CD14-positive monocyte (primary cell): Measurements from ENCODE around the gene TGFB2. TPM values are rescaled to one million over a fixed set of nuclear protein-coding genes. Genes with fewer than 3 reads are reported as not detected.

ENCODE experiments used
- DNase-seq, 3 donors: peaks; one replicate each; pipeline ENCODE4 v3.0.0-alpha.2; 2011 to 2022
- H2AFZ ChIP-seq: 2 replicates; pipeline ENCODE4 v1.6.0; 2012; ENCODE audit warnings: mild to moderate bottlenecking, low read depth, low read length, inconsistent platforms; ENCODE audit not compliant: insufficient read depth, poor library complexity, severe bottlenecking
- H3K27ac ChIP-seq, 2 donors: 1 replicate in 1 of 2; 2 replicates in 1 of 2; pipeline ENCODE4 v1.5.1; 2012 to 2013; ENCODE audit warnings: low read length in 2 of 2, control low read depth in 1 of 2, inconsistent platforms in 1 of 2, low read depth in 1 of 2, mild to moderate bottlenecking in 1 of 2
- H3K27me3 ChIP-seq, 2 donors: one replicate each; pipeline versions ENCODE4 v1.6.0 to v1.6.1; 2011 to 2013; ENCODE audit warnings: low read length in 2 of 2; ENCODE audit not compliant: control insufficient read depth in 2 of 2, insufficient read depth in 2 of 2
- H3K36me3 ChIP-seq, 2 donors: replicated peaks in 1 of 2; 1 replicate in 1 of 2; 2 replicates in 1 of 2; pipeline versions ENCODE4 v1.5.1 to v1.6.1; 2012 to 2013; ENCODE audit warnings: low read length in 2 of 2, control low read depth in 1 of 2, inconsistent platforms in 1 of 2, mild to moderate bottlenecking in 1 of 2; ENCODE audit not compliant: insufficient read depth in 2 of 2, control insufficient read depth in 1 of 2
- H3K4me1 ChIP-seq, 2 donors: 1 replicate in 1 of 2; 2 replicates in 1 of 2; pipeline versions ENCODE4 v1.5.1 to v1.6.1; 2012 to 2013; ENCODE audit warnings: low read length in 2 of 2, control low read depth in 1 of 2, inconsistent platforms in 1 of 2, mild to moderate bottlenecking in 1 of 2, moderate library complexity in 1 of 2; ENCODE audit not compliant: insufficient read depth in 2 of 2, control insufficient read depth in 1 of 2
- H3K4me2 ChIP-seq: replicated peaks from 2 replicates; pipeline ENCODE3; 2012; ENCODE audit warnings: low read length, moderate library complexity, mild to moderate bottlenecking; ENCODE audit not compliant: poor library complexity, severe bottlenecking; ENCODE audit errors: extremely low read depth
- H3K4me3 ChIP-seq, 3 experiments: fragments of 200-600 bp in 1 of 3; sonication (generic) in 1 of 3; replicated peaks in 1 of 3; 1 replicate in 2 of 3; 2 replicates in 1 of 3; pipeline ENCODE4 v1.5.1; 2011 to 2013; ENCODE audit warnings: low read length in 3 of 3, mild to moderate bottlenecking in 3 of 3, control low read depth in 2 of 3, low read depth in 2 of 3, inconsistent platforms in 1 of 3, moderate library complexity in 1 of 3
- H3K79me2 ChIP-seq: 2 replicates; pipeline ENCODE4 v1.6.0; 2012; ENCODE audit warnings: mild to moderate bottlenecking, control low read depth, inconsistent platforms, low read length, moderate library complexity; ENCODE audit not compliant: insufficient read depth
- H3K9ac ChIP-seq: 2 replicates; pipeline ENCODE4 v1.6.0; 2017; ENCODE audit warnings: low read length, mild to moderate bottlenecking; ENCODE audit not compliant: insufficient read depth, poor library complexity, severe bottlenecking
- H3K9me3 ChIP-seq, 2 donors: replicated peaks in 1 of 2; 1 replicate in 1 of 2; 2 replicates in 1 of 2; pipeline versions ENCODE4 v1.5.1 to v1.6.1; 2012 to 2013; ENCODE audit warnings: low read length in 2 of 2, control low read depth in 1 of 2; ENCODE audit not compliant: control insufficient read depth in 1 of 2, insufficient read depth in 1 of 2
- H4K20me1 ChIP-seq: 2 replicates; pipeline ENCODE4 v1.6.0; 2012; ENCODE audit warnings: mild to moderate bottlenecking, low read length, control low read depth, moderate library complexity; ENCODE audit not compliant: insufficient read depth
- H3K27ac Mint-ChIP-seq, 7 donors: one replicate each; pipeline ENCODE4 v1.8.0; 2020; ENCODE audit warnings: mild to moderate bottlenecking in 7 of 7, mixed read lengths in 7 of 7, moderate library complexity in 6 of 7, inconsistent platforms in 2 of 7
- H3K27me3 Mint-ChIP-seq, 3 donors: one replicate each; pipeline ENCODE4 v1.8.0; 2021 to 2022; ENCODE audit warnings: low read depth in 3 of 3, mild to moderate bottlenecking in 3 of 3, mixed read lengths in 3 of 3, moderate library complexity in 3 of 3, inconsistent platforms in 1 of 3
- H3K36me3 Mint-ChIP-seq, 2 donors: one replicate each; pipeline ENCODE4 v1.8.0; 2020; ENCODE audit warnings: mixed read lengths in 2 of 2, inconsistent platforms in 1 of 2, mild to moderate bottlenecking in 1 of 2
- H3K4me1 Mint-ChIP-seq: one replicate; pipeline ENCODE4 v1.8.0; 2020; ENCODE audit warnings: mild to moderate bottlenecking, mixed read lengths
- H3K4me3 Mint-ChIP-seq, 2 donors: one replicate each; pipeline ENCODE4 v1.8.0; 2020; ENCODE audit warnings: mild to moderate bottlenecking in 2 of 2, mixed read lengths in 2 of 2, moderate library complexity in 1 of 2
- H3K9me3 Mint-ChIP-seq, 7 donors: one replicate each; pipeline ENCODE4 v1.8.0; 2020 to 2022; ENCODE audit warnings: mixed read lengths in 7 of 7, mild to moderate bottlenecking in 6 of 7, moderate library complexity in 6 of 7, inconsistent platforms in 2 of 7
- CTCF ChIP-seq: fragments of 200-600 bp; IDR thresholded peaks from one replicate; pipeline ENCODE4 v1.8.0; 2022; ENCODE audit warnings: antibody characterized with exemption, mild to moderate bottlenecking
- WGBS: methylation state at CpG from one replicate; pipeline ENCODE4 v1.1.5; 2013; ENCODE audit warnings: missing lambda C conversion rate; ENCODE audit not compliant: insufficient coverage; 5-methylcytosine and 5-hydroxymethylcytosine counted together
- intact Hi-C, 2 donors: fragments of 100-400 bp; cut with micrococcal nuclease; formaldehyde crosslinking; loops; one replicate each; pipeline versions ENCODE4 v1.15.0 to v1.15.1; 2023
- polyA plus RNA-seq, 3 donors: library from polyadenylated mRNA; depleted of rRNA in 1 of 3; unstranded in 2 of 3; stranded (reverse) in 1 of 3; fragments of 300-500 nt in 2 of 3; fragments of >200 nt in 1 of 3; fragmentation: Illumina TruSeq in 2 of 3; gene quantifications; 1 replicate in 2 of 3; 2 replicates in 1 of 3; pipeline ENCODE4 v1.2.3, GENCODE V29; 2012 to 2021

Gene TGFB2
- polyA plus RNA-seq, 3 donors: 0.01 TPM; not detected in 2

DNA sequence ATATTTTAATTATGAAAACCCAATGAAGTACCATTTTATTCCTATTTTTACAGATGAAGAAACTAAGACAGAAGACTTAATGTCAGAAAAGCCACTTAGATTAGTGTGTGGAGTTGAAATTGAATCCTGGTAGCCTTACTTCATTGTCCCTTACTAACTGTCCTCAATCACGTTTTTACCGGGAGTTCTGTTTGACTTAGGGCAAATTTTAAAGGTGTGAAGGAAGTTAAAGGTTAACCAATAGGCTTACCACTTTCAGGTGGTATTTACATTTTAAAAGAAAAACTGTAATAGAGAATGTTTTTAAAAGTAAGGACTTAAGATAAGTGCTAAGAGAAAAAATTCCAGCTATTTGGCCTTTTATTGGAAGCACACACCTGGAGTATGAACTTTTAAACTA is 47.7 kb upstream of the TGFB2 start:
- Histone ChIP-seq H4K20me1 (no peaks in the 10 kb centered on the region), H3K27me3 (no peaks in the 10 kb centered on the region), H2AFZ (no peak overlapping the region), H3K79me2 (no peaks in the 10 kb centered on the region), H3K9me3 (no peaks in the 10 kb centered on the region), H3K4me2 (no peak overlapping the region), H3K9ac (no peak overlapping the region), H3K4me3 (no peak overlapping the region), H3K36me3 (peaks cover 5 to 11% of the 10 kb centered on the region in 2 donors), H3K4me1 (no peaks in the 10 kb centered on the region), H3K27ac (no peak overlapping the region)
- H3K4me3 Mint-ChIP-seq: no peak overlapping the region
- TF ChIP-seq CTCF: no peak
- peaks cover 18 to 20% of the 10 kb centered on the region in 2 donors for H3K36me3 Mint-ChIP-seq
- intact Hi-C loops: no loop called here
- no peak overlapping the region for H3K27ac Mint-ChIP-seq
- H3K27me3 Mint-ChIP-seq: no peaks in the 10 kb centered on the region
- no peak for DNase-seq
- H3K9me3 Mint-ChIP-seq: no peaks in the 10 kb centered on the region
- H3K4me1 Mint-ChIP-seq: no peaks in the 10 kb centered on the region
- WGBS: no CpG with 5 or more reads among the region's 2 CpGs

DNA sequence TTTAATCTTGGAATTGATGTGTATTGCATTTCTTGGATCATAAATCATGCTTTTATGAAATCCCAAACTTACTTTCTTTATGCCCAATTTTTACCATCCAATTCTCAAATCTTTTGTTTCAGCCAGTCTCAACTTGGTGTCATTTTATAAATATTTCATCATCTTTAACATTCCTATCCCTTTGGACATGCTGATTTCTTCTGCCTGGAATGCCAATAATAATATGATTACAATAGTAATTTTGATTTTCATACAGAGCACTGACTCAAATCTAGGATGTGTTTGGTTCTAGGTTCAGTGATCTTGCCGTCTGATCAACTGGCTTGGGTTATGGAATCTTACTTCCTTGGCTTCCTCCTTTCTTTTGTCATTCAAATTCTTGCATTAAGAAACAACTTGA is 47.3 kb upstream of the TGFB2 start:
- Histone ChIP-seq H3K79me2 (no peaks in the 10 kb centered on the region), H3K4me3 (no peak overlapping the region), H3K4me2 (no peak overlapping the region), H4K20me1 (no peaks in the 10 kb centered on the region), H3K27me3 (no peaks in the 10 kb centered on the region), H3K27ac (no peak overlapping the region), H3K36me3 (peaks cover 9 to 11% of the 10 kb centered on the region in 2 donors), H3K9ac (no peak overlapping the region), H2AFZ (no peak overlapping the region), H3K4me1 (no peaks in the 10 kb centered on the region), H3K9me3 (no peaks in the 10 kb centered on the region)
- H3K36me3 Mint-ChIP-seq: peaks cover 19 to 21% of the 10 kb centered on the region in 2 donors
- no peaks in the 10 kb centered on the region for H3K4me1 Mint-ChIP-seq
- no peaks in the 10 kb centered on the region for H3K9me3 Mint-ChIP-seq
- WGBS: no CpG with 5 or more reads among the region's 1 CpG
- intact Hi-C loops: no loop called here
- no peak overlapping the region for H3K27ac Mint-ChIP-seq
- H3K27me3 Mint-ChIP-seq: no peaks in the 10 kb centered on the region
- TF ChIP-seq CTCF: no peak
- DNase-seq: no peak
- H3K4me3 Mint-ChIP-seq: no peak overlapping the region
